ENCODE results near the gene KCNIP4.

The KCNIP4 gene

DNA sequence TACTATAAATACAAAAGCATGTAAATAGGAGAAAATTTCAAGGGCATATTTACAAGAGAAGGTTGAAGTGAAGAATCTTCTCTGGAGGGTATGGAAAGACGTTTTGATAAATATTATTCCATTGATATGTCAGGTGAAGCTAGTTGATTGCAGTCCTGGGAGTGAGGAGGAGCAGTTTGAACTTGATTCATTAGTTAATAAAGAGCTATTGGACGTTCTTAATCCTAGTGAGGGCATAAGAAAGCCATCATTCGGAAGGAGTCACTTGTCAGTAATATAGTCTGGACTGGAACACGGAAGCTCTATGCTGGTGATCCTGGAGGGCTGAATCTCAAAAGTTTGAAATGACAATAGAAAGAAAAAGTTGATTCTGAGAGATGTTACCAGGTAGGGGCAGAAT is 793.2 kb downstream of the KCNIP4 start:
- Histone ChIP-seq H3K36me3 (ENCODE audit: insufficient read depth, insufficient read length, low read length) (no peaks in the 10 kb centered on the region), H3K9ac (ENCODE audit: insufficient read length, low read depth) (no peak overlapping the region), H3K4me3 (ENCODE audit: insufficient read length, low read depth) (no peak overlapping the region), H3K4me1 (ENCODE audit: insufficient read depth, insufficient read length) (no peaks in the 10 kb centered on the region), H3K27me3 (ENCODE audit: insufficient read depth, insufficient read length) (no peaks in the 10 kb centered on the region), H3K9me3 (ENCODE audit: insufficient read depth, low read length) (no peaks in the 10 kb centered on the region)
- TF ChIP-seq YY1 (IDR thresholded peaks at IDR 0.05; ENCODE audit: insufficient read depth, insufficient read length): no peak
- no peak for TF ChIP-seq SUZ12 (IDR thresholded peaks at IDR 0.05; ENCODE audit: extremely low read depth, insufficient read depth, insufficient read length)
- no peak for TF ChIP-seq ZNF274 (IDR thresholded peaks at IDR 0.05; ENCODE audit: low read depth, low read length)
- DNase-seq (ENCODE audit: low read depth, low spot score): no peak

DNA sequence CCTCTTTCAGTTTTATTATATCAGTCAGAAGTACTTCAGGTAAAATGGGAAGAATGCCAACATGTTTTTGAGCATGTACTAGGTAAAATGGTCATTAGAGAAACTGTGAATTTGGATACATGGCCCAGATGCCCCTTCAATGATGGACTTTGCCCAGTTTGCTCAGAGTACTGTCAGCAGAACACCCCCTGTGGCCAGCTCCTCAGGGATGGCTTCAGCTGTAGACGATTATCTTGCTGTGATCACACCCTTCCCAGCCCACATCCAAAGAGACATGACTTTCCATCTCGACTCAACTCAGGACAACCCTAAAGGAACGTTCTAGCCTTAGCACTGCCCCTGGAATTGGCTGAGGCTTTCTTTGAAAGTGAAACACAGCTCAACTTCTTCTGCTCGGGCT is 809.2 kb downstream of the KCNIP4 start:
- no peak overlapping the region for H3K4me3 ChIP-seq (ENCODE audit: insufficient read length, low read depth)
- H3K27me3 ChIP-seq (ENCODE audit: insufficient read depth, insufficient read length): no peaks in the 10 kb centered on the region
- no peaks in the 10 kb centered on the region for H3K36me3 ChIP-seq (ENCODE audit: insufficient read depth, insufficient read length, low read length)
- no peaks in the 10 kb centered on the region for H3K9me3 ChIP-seq (ENCODE audit: insufficient read depth, low read length)
- TF ChIP-seq ZNF274 (IDR thresholded peaks at IDR 0.05; ENCODE audit: low read depth, low read length): no peak
- TF ChIP-seq SUZ12 (IDR thresholded peaks at IDR 0.05; ENCODE audit: extremely low read depth, insufficient read depth, insufficient read length): no peak
- no peak for TF ChIP-seq YY1 (IDR thresholded peaks at IDR 0.05; ENCODE audit: insufficient read depth, insufficient read length)
- no peak overlapping the region for H3K9ac ChIP-seq (ENCODE audit: insufficient read length, low read depth)
- no peak for DNase-seq (ENCODE audit: low read depth, low spot score)
- H3K4me1 ChIP-seq (ENCODE audit: insufficient read depth, insufficient read length): no peaks in the 10 kb centered on the region

DNA sequence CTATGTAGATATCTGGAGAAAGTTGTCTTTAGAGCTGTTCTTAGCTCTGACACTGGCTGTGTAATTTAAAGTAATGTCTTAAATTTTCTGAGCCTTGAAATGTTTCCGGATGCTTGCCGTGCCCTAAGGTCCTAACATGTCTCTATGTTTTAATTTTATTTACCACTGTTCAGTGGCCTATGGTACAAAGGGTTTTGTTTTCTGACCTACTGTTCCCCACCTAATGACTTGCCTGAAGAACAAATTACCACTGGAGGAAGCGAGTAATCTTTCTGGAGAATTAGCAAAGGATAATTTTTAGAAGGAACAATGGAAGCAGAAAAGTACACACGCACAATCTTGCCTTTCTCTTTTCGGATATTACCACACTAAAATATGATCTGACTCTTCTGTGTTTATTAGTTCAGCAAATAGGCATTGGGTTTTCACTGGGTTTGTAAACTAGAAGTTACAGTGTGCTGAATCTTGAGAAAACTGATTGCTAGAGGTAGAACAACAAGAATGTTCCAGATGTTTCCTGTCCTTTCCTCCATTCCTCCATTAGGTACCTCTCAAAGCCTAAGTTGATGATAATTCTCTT is 812.4 kb downstream of the KCNIP4 start:
- no peaks in the 10 kb centered on the region for H3K4me1 ChIP-seq (ENCODE audit: insufficient read depth, insufficient read length)
- no peaks in the 10 kb centered on the region for H3K36me3 ChIP-seq (ENCODE audit: insufficient read depth, insufficient read length, low read length)
- no peak for TF ChIP-seq YY1 (IDR thresholded peaks at IDR 0.05; ENCODE audit: insufficient read depth, insufficient read length)
- TF ChIP-seq SUZ12 (IDR thresholded peaks at IDR 0.05; ENCODE audit: extremely low read depth, insufficient read depth, insufficient read length): no peak
- TF ChIP-seq ZNF274 (IDR thresholded peaks at IDR 0.05; ENCODE audit: low read depth, low read length): no peak
- DNase-seq (ENCODE audit: low read depth, low spot score): no peak
- no peak overlapping the region for H3K4me3 ChIP-seq (ENCODE audit: insufficient read length, low read depth)
- H3K9ac ChIP-seq (ENCODE audit: insufficient read length, low read depth): no peak overlapping the region
- H3K9me3 ChIP-seq (ENCODE audit: insufficient read depth, low read length): no peaks in the 10 kb centered on the region
- H3K27me3 ChIP-seq (ENCODE audit: insufficient read depth, insufficient read length): no peaks in the 10 kb centered on the region

DNA sequence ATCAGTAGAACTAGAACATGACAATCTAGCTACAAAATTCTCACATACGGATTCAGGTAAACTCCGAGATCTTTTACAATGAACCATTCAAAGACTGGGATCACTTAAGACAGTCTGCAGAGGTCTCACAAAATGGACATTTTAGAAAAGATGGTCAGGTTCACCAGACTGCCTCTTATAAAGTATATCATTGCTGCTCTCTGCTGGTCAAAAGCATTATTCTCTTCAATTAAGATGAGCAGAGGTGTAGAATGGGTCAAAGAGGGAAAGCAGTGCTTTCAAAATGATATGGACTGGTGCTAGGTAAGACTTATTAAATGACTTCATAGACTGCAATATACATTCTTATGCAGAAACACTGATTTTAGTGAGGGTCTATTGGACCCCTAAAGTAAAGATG is 813.6 kb downstream of the KCNIP4 start:
- H3K9ac ChIP-seq (ENCODE audit: insufficient read length, low read depth): no peak overlapping the region
- TF ChIP-seq SUZ12 (IDR thresholded peaks at IDR 0.05; ENCODE audit: extremely low read depth, insufficient read depth, insufficient read length) (no peak), ZNF274 (IDR thresholded peaks at IDR 0.05; ENCODE audit: low read depth, low read length) (no peak), YY1 (IDR thresholded peaks at IDR 0.05; ENCODE audit: insufficient read depth, insufficient read length) (no peak)
- no peaks in the 10 kb centered on the region for H3K4me1 ChIP-seq (ENCODE audit: insufficient read depth, insufficient read length)
- DNase-seq (ENCODE audit: low read depth, low spot score): peak; percentile 11
- H3K36me3 ChIP-seq (ENCODE audit: insufficient read depth, insufficient read length, low read length): no peaks in the 10 kb centered on the region
- H3K4me3 ChIP-seq (ENCODE audit: insufficient read length, low read depth): no peak overlapping the region
- H3K27me3 ChIP-seq (ENCODE audit: insufficient read depth, insufficient read length): no peaks in the 10 kb centered on the region
- H3K9me3 ChIP-seq (ENCODE audit: insufficient read depth, low read length): no peaks in the 10 kb centered on the region

DNA sequence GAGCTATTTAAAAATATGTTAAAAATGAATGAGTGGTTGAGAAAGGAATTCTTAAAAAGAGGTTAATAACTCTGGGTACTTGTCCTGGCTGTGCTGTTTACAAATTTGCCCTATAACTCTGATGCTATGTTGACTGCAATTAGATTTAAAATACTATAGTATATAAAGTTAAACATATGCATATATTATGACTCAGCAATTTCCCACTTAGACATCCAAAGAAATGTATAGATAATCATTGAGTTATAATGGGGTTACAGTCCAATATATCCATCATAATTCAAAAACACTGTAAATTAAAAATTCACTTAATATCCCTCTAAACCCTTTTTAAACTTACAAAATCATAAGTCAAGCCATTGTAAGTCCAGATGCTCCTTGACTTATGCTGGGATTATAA is 818.0 kb downstream of the KCNIP4 start:
- no peak overlapping the region for H3K9ac ChIP-seq (ENCODE audit: insufficient read length, low read depth)
- no peak overlapping the region for H3K4me3 ChIP-seq (ENCODE audit: insufficient read length, low read depth)
- no peaks in the 10 kb centered on the region for H3K9me3 ChIP-seq (ENCODE audit: insufficient read depth, low read length)
- no peak for TF ChIP-seq ZNF274 (IDR thresholded peaks at IDR 0.05; ENCODE audit: low read depth, low read length)
- TF ChIP-seq SUZ12 (IDR thresholded peaks at IDR 0.05; ENCODE audit: extremely low read depth, insufficient read depth, insufficient read length): no peak
- no peak for TF ChIP-seq YY1 (IDR thresholded peaks at IDR 0.05; ENCODE audit: insufficient read depth, insufficient read length)
- H3K36me3 ChIP-seq (ENCODE audit: insufficient read depth, insufficient read length, low read length): no peaks in the 10 kb centered on the region
- no peaks in the 10 kb centered on the region for H3K4me1 ChIP-seq (ENCODE audit: insufficient read depth, insufficient read length)
- no peaks in the 10 kb centered on the region for H3K27me3 ChIP-seq (ENCODE audit: insufficient read depth, insufficient read length)
- DNase-seq (ENCODE audit: low read depth, low spot score): no peak

DNA sequence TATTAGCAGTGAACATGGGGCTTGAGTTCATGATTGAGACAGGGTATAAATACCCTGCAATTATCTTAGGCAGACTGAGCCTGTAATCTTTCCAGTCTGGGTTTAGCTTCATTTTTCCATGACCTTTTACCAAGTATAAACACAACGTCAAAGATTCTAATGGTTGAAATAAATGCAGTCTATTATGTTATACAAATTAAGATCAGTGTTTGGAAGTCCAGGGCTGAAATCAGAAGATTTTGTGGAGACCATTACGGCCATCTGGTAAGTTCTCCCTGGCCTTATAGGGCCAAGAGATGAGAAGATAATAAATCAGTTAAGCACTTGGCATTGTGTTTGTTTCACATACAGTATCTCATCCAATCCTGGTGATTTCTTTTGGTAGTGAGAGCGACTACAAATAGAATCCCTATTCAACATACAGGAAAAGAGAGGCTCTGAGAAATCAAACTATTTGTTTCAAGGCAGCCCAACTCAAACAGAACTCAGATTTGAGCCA is 822.5 kb downstream of the KCNIP4 start:
- Histone ChIP-seq H3K27me3 (ENCODE audit: insufficient read depth, insufficient read length) (no peaks in the 10 kb centered on the region), H3K4me1 (ENCODE audit: insufficient read depth, insufficient read length) (no peaks in the 10 kb centered on the region), H3K4me3 (ENCODE audit: insufficient read length, low read depth) (no peak overlapping the region), H3K36me3 (ENCODE audit: insufficient read depth, insufficient read length, low read length) (no peaks in the 10 kb centered on the region), H3K9me3 (ENCODE audit: insufficient read depth, low read length) (peaks cover 5% of the 10 kb centered on the region; the same call in 1 of the 2 replicates), H3K9ac (ENCODE audit: insufficient read length, low read depth) (no peak overlapping the region)
- no peak for TF ChIP-seq YY1 (IDR thresholded peaks at IDR 0.05; ENCODE audit: insufficient read depth, insufficient read length)
- no peak for TF ChIP-seq ZNF274 (IDR thresholded peaks at IDR 0.05; ENCODE audit: low read depth, low read length)
- no peak for TF ChIP-seq SUZ12 (IDR thresholded peaks at IDR 0.05; ENCODE audit: extremely low read depth, insufficient read depth, insufficient read length)
- no peak for DNase-seq (ENCODE audit: low read depth, low spot score)

DNA sequence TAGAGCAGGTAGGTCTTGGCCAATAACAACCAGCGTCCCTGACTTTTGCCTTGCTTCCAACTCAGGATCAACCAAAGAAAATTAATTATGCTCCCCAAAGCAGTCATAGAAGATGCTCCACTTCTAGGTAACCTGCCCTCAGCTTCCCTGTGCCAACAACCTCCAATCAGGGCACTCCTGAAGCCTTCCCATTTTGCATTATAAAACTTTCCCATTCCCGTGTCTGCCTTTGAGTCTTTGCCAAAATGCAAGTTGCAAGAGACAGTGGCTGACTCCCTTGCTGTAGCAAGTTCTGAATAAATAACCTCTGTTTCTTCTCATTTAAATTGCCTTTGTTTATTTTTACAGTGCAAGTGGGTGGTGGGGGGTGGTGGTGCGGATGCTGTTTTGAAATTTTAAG is 830.3 kb downstream of the KCNIP4 start:
- Histone ChIP-seq H3K27me3 (ENCODE audit: insufficient read depth, insufficient read length) (no peaks in the 10 kb centered on the region), H3K36me3 (ENCODE audit: insufficient read depth, insufficient read length, low read length) (no peaks in the 10 kb centered on the region), H3K4me3 (ENCODE audit: insufficient read length, low read depth) (no peak overlapping the region), H3K4me1 (ENCODE audit: insufficient read depth, insufficient read length) (no peaks in the 10 kb centered on the region), H3K9me3 (ENCODE audit: insufficient read depth, low read length) (no peaks in the 10 kb centered on the region), H3K9ac (ENCODE audit: insufficient read length, low read depth) (no peak overlapping the region)
- no peak for DNase-seq (ENCODE audit: low read depth, low spot score)
- TF ChIP-seq YY1 (IDR thresholded peaks at IDR 0.05; ENCODE audit: insufficient read depth, insufficient read length) (no peak), SUZ12 (IDR thresholded peaks at IDR 0.05; ENCODE audit: extremely low read depth, insufficient read depth, insufficient read length) (no peak), ZNF274 (IDR thresholded peaks at IDR 0.05; ENCODE audit: low read depth, low read length) (no peak)
